HG03558 (cell line): ENCODE data around the gene TXNL4B.

Experiments
- ATAC-seq: cut with Tn5 transposase; IDR thresholded peaks from one replicate; pipeline ENCODE4 v1.9.1; 2021; ENCODE audit warnings: moderate number of reproducible peaks; ENCODE audit not compliant: unreplicated experiment; ENCODE audit errors: extremely low read depth

Gene TXNL4B

DNA sequence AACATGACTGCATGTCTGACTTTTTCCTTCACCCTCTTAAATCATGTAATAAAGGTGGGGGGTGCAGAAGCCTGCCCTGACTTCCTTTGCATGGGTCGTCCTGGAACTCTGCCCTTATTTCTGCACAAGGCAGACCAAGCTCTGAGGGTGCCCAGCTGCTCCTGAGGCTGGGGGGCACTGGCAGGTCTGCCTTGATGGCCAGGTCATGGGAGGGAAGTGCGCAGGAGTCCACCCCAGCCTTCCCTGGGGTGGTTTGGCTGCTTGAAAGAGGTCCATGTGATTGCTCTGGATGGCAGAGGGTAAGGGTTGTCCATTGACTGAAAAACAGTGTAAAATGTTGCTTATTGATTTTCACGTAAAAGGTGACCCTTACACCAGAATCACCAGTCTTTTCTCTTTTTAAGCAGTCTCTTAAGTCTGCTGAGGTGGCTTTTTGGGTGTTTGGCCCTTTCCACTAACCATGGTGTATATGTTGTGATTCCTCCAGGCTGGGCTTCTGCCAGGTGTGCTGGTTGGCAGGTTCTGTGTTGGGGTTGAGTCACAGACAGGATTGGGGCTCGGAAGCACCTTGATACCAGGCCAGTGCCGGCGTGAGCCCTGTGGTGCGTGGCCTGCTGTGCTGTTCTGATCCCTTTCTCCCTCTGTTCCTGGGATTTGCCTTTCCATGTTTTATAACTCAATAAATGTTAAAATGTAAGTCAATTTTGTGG is 19.6 kb upstream of the TXNL4B start:
- ATAC-seq = no peak

DNA sequence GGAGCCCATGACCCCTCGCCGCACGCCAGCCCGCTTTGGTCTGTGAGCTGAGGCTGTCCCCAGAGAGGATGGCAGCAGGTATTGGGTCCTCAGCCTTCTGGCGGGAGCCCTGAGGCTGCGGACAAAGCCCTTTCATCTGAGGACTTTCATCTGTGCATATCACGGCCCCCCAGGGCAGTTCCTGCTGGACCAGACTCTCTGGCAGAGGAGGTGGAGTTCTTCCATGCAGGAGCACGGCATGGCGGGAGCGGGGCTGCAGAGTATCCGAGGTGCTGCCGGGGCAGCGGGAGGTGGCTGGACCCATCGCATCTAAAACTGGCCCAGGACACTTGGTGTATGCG is 19.0 kb upstream of the TXNL4B start:
- no peak for ATAC-seq

DNA sequence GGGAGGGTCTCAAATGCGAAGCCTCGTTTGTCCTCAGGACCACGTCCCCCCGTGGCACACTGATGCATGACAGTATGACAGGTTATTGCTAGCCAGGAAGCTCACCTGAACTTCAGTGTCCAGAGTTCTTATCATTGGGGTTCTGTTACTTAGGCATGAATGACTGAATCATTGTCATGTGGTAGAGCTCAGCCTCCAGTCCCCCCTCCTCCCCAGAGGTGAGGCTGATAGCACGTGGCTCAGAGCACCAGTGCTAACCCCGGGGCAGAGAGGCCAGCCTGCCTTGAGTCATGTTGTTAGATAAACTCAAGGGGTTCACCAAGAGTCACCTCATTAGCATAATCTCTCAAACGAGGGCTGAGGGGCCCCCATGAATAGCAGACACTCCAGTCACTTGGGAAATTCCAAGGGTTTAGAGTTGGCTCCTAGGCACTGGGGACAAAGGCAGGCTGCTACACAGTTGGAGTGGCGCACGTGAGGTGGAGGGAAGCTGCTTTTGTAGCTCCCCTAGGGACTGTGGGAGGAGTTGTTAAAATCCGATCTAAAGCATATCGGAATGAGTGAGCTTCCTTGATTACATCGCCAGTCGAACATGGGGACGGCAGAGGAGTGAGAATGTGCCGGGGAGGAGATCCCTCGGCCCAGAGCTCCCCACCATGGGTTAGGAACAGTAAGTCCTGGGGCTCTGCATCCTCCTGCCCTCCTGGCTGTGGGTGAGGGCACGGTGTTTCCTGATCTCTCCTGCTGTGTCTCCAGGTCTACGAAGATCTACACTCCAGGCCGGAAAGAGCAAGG is 18.4 kb upstream of the TXNL4B start:
- ATAC-seq = no peak

DNA sequence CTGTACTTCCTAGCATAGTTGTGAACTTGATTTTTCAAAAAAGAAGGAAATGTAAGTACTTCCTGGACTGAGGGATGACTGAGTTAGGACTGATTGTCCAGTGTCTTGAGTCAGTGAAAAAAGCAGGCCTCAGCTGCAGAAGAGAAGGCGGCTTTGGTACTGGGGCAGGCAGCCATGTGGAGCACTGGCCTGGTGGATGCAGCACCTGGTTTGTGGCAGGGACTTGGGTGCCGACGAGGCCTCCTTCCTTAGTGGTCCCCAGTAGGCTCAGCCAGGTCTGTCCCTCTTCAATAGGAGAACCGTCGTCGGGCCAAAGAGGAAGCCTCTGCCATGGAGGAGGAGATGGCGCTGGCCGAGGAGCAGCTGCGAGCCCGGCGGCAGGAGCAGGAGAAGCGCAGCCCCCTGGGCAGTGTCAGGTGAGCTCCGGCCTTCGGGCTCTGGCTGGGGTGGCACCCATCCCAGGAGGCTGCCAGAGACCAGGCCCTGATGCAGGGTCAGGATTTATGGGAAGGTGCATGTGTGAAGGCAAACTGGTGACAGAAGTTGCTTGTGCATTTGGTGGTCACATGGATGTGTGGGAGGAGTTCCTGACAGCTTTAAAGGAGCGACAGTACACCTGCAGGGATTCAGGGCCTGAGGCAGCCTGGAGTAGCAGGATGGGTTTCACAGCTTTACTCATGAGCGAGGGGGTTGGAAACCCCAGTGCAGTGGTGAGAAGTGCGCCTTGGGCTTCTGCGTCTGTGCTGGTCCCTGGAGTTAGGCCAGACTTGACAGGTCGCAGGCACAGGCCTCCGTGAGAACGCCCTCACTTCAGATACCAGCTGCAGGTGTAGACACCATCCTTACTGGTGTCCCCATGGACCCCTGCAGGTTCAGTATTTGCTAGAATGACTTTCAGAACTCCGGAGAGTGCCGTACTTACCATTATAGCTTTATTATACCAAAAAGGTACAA is 17.5 kb upstream of the TXNL4B start:
- no peak for ATAC-seq

DNA sequence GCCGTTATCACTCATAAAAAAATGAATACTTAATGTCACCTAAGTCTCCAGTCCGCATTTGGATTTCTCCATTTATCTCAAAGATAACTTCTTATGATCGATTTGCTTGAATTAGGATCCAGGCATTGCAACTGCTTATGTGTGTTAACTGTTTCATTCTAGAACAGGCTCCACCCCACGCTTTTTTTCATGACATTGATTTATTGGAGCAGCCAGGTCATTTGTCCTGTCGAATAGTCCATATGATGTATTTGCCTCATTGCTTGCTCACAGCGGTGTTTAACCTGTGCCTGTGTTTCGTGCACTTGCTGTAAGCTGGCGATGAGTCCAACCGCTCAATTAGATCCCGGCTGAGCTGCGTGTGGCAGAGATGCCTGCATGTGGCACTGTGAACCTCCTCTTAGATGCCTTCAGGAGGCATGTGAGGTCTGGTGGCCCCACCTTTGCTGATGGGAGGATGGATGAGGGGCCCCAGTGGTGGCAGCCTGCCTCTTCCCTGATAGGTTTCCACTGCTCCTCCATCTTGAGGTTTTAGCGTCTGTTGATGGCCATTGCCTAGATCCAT is 16.6 kb upstream of the TXNL4B start:
- ATAC-seq = no peak

DNA sequence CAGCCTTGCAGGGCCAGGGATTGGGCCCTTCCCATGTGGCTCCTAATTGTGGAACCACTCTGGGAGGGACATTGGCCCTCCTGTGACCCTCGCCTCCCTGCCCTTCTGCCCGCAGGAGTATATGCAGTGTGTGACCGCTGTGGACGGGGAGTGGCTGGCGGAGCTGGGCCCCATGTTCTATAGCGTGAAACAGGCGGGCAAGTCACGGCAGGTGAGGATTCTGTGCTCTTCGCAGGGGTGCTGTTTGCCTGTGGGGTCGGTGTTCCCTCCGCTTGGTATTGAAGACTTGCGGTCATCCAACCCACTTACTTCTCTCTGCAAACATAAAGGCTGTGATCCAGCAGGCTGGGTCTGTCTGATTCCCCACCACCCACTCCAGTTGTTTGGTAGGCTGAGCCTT is 15.9 kb upstream of the TXNL4B start:
- no peak for ATAC-seq

DNA sequence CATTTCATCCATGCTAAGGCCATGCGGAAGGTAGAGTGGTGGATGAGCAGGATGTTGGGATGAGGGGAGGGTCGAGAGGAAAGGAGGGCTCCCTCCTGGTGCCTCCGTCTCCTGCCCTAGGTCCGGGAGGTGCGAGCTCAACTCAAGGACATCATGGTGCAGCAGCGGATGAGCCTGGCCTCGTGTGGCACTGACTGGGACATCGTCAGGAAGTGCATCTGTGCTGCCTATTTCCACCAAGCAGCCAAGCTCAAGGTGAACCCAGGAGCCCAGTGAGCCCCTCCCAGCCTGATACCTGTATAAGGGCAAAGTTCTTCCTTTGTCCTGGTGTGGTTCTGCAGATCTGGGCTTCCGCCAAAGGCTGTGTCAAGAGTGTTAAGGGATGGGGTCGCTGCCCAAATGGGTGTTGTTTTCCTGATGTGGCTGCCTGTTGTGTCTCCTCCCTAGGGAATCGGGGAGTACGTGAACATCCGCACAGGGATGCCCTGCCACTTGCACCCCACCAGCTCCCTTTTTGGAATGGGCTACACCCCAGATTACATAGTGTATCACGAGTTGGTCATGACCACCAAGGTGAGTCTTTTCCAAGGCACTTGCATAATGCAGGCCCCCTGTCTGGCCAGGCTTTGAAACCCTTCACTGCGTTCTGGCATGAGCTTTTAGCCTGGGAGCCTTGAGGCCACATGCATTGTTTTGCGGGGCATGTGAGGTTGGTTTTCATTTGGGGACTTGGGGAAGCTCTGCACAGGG is 15.1 kb upstream of the TXNL4B start:
- ATAC-seq = no peak

DNA sequence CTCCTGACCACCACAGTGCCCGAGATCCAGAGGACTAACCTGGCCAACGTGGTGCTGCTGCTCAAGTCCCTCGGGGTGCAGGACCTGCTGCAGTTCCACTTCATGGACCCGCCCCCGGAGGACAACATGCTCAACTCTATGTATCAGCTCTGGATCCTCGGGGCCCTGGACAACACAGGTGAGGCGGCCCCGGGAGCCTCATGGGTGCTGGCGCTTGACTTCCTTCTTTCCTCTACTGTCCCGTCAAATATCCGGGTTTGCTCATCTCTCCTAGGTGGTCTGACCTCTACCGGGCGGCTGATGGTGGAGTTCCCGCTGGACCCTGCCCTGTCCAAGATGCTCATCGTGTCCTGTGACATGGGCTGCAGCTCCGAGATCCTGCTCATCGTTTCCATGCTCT is 14.0 kb upstream of the TXNL4B start:
- ATAC-seq = no peak

DNA sequence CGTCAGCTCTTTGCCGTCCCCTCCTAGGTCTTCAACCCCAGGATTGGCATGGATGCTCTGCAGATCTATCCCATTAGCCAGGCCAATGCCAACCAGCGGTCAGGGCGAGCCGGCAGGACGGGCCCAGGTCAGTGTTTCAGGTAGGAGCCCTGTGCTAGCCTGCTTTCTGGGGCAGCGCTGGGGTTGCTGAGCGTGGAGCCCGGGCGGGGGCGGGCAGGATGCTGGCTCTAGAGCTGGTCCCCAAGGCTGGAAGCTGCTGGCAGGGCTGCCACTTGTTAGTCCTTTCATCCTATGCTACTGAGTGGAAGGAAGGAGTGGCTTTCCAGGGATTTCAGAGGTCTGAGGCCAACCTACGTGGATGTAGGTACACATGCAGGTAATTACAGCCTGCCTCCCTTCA is 12.6 kb upstream of the TXNL4B start:
- no peak for ATAC-seq

DNA sequence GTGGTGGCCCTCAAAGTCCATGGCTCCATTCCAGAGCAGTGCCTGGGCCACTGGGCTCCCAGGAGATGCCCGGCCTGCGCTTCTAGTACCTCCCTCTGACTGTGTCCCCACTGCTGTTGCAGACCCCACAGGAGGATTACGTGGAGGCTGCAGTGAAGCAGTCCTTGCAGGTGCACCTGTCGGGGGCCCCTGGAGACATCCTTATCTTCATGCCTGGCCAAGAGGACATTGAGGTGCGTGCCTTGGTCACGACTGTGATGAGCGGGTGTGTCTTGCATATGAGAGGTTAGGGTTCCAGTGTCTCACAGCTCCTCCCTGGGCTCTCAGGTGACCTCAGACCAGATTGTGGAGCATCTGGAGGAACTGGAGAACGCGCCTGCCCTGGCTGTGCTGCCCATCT is 11.5 kb upstream of the TXNL4B start:
- no peak for ATAC-seq

DNA sequence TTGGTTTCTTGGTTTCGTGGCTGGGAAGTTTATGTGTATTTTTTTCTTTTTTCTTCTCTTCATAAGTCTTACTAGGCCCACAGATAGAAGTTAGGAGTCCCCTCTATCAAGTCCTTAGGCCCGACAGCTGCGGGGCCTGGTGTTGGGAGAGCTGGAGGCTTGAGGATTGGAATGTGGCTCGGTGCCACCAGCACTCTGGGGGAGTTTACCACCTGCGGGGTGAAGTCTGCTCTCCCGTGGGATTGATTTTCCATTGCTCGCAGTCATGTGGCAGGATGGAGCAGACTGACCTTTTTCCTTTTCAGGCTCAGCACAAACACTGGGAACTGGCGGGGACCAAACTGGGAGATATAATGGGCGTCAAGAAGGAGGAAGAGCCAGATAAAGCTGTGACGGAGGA is 7.8 kb upstream of the TXNL4B start:
- no peak for ATAC-seq

DNA sequence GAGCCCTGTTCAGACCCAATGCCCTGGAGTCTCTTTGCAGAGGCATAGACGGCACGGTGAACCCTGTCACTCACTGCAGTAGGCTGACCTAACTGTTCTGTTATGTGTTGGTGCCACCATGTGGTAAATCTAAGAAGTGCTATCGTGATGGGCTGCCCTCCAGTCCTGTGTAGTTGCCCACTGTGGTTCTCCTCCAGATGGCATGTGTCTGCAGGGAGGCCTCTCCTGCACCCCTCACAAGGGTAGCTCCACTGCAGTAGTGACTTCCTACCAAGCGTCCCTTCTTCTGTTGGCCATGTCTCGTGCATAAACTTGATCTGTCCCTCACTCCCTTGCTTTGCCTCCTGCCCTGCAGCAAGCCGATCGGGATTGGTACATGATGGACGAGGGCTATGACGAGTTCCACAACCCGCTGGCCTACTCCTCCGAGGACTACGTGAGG is 6.0 kb upstream of the TXNL4B start:
- no peak for ATAC-seq

DNA sequence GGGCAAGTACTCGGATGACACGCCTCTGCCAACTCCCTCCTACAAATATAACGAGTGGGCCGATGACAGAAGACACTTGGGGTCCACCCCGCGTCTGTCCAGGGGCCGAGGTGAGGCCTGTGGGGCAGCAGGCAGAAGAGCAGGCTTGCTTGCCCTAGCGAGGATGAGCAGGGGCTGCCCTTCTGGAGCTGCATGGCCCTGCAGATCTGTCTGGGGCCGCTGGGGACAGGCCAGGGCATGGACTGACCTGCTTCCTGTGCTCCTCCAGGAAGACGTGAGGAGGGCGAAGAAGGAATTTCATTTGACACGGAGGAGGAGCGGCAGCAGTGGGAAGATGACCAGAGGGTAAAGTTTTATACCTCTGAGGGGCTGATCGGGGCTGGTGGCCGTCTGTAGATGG is 5.5 kb upstream of the TXNL4B start:
- ATAC-seq = no peak

DNA sequence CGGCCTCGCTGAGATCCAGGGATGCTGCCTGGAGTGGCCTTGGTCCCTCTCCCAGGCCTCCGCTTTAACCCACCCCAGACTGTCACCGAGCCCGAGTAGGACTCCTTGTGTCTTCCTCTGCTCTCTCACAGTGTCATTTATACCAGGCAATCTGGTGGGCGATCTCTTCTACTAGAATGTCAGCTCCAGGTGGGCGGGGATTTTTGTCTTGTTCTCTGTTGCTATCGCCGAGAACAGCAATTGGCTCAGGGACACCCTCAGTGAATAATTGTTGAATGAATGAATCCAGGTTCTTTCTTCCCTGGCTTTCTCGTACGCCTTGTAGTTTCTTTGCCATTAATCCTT is 818 bp upstream of the TXNL4B start:
- no peak for ATAC-seq

DNA sequence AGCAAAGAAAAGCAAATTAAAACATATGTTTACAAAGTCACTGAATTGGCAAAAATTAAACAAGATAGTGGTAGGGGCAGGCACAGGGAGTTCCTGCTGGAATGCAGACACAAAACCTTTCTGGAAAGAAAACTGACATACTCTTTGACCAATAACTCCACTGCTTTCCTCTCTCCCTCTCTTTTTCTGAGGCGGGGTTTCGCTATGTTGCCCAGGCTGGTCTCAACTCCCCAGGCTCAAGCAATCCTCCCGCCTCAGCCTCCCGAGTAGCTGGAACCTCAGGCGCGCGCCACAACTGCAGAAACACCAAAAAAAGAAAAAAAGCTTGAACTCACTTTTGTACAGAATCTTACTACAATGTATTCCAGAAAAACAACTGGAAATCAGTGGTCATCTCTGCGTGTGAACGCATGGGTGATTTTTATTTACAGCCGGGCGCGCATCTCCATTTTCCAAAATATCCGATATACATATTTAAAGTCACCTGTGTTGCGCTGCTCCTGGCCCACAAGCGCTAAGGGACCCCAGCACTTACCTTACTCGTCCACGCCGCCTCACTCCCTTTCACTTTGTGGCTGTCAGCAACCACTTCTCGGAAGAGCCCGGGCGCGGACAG is 480 bp downstream of the TXNL4B start:
- ATAC-seq = no peak

DNA sequence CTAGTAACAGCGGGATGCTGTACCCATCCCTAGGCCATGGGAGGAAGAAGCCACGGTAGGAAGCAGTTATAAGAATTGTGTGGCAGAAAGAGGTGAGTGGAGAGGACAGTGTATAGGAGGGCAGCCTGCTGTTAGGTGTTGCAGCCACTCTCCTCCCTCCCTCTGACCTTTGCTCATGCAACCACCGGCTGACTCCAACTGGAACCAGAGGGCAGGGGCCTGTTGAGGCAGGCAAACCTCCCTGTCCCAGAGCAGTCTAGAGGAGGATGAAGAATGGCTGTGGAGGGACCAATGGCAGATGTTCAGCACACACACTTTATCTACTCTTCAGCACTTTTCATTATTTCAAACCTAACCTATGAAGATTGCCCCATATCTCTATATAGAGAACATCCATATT is 2.2 kb downstream of the TXNL4B start:
- ATAC-seq = no peak

DNA sequence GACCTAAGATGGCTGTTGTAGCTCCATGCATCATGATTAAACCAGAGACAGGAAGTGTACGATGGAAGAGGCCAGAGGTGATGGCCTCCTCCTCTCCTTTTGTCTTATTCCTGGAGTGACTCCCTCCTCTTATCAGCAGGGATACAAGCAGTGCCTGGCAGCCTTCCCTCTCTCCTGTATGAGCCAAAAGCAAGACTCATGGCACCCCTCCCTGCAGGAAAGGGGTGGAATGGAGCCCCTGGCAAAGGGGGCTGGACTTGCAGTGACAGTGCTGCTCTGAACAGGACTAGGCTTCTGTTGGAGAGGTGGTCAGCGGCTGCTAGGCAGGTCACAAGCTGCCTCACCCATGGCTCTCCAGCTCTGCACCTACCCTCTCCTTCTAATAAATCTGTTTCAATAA is 8.4 kb downstream of the TXNL4B start:
- ATAC-seq = no peak

DNA sequence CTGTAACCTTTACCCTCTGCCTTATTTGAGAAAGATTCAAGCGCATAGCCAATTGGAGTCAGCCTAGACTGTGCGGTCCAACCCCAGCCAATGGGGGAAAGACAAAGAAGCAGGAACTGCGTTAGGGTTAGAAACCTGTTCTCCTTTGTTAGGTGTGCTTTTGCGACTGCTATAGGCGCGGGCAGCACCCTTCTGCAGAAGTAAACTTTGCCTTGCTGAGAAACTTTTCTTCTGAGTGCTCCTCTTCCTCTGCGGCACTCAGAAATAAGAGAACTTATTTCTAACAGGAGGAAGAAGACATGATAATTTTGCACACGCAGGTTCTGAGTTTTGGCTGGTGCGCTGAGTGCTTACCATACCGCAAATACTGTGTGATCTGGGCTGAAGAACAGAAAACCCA is 9.0 kb downstream of the TXNL4B start:
- ATAC-seq = no peak

DNA sequence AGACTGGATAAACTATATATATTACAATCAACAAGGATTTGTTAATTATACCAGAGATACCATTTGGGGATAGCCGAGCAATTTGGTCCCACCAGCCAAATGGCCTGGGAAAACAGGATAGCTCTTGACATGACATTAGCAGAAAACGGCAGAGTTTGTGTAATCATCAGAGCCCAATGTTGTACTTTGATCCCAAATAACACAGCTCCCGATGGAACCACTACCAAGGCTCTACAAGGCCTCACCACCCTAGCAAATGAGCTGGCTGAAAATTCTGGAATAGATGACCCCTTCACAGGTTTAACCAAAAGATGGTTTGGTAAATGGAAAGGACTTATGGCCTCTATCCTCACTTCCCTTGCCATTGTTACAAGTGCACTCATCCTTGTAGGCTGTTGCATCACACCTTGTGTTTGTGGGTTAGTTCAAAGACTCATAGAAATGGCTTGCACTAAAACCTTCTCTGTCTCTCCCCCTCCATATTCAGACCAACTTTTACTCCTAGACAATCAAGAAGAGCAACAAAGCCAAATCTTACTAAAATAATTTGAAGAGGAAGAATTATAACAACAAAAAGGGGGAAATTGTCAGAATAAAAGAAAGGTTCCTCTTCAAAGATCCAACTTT is 9.5 kb downstream of the TXNL4B start:
- no peak for ATAC-seq
